GM23248 (cell line): Measurements from ENCODE around the gene KCNE4.

Source experiments
- EZH2 ChIP-seq: fragments of 200-600 bp; sonication (generic); IDR thresholded peaks from 2 replicates; pipeline ENCODE4 v1.6.1; 2018; ENCODE audit warnings: antibody characterized with exemption, mild to moderate bottlenecking; ENCODE audit not compliant: insufficient read depth, poor library complexity, severe bottlenecking
- EZH2phosphoT487 ChIP-seq: fragments of 200-600 bp; sonication (generic); IDR thresholded peaks from 2 replicates; pipeline ENCODE4 v1.6.1; 2018; ENCODE audit warnings: antibody characterized with exemption, moderate library complexity, mild to moderate bottlenecking, low read depth; ENCODE audit not compliant: insufficient read depth

DNA sequence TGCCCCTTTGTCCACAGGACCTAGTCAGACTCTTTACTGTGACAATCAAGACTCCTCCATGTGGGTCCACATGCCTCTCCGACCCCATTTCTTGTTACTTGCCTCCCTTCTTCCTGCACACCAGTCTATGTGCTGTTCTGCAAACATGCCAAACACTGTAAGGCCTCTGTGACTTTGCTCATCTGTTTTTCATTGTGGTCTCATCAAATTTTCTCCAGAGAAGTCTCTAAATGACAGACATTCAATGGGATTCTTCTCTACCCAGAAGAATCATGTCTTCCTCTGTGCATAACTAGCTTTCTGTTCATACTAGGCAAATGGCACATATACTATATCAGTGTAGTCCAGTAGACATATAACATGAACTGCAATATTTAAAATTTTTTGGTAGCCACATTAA lies 43.0 kb upstream of the KCNE4 start:
- TF ChIP-seq EZH2: no peak
- no peak for TF ChIP-seq EZH2phosphoT487
